ENCODE measurements around the gene APBB2.

The APBB2 gene

DNA sequence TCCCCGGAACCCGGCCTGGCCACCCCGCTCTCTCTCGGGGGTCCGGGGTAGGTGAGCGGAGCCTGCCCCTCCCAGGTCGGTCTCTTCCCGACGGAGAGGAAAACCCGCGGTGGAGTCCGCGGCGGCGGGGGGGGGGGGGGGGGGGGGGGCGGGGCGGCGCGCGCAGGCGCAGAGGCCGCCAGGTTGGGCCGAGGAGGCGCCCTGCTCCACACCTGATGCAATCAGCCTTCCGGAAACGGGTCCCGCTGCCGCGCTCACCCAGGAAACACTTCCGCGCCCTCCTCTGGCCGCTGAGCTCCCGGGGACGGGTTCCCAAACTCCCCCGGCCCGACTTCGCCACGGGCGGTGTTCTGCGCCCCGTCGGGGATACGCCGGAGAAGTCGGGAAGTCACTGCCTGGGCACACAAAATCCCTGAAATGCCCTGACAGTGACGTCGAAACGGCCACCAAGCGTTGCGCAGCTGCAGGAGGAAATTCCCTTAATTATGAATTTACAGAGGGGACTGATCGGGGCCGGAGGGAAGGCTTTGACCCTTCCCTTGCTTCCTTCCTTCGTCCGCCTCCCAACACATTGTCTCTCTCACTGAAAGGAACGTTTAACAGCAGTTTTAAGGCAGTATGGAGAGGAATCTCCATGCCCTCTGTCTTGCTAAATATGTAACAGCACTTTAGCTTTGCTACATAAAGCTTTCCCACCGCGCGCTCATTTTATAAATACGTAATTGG, 2.1 kb upstream of the APBB2 start:
- peak in 1 of 2 donors; percentile 48 for DNase-seq (ENCODE audit: low read depth in 1 of 2, low spot score in 1 of 2)

DNA sequence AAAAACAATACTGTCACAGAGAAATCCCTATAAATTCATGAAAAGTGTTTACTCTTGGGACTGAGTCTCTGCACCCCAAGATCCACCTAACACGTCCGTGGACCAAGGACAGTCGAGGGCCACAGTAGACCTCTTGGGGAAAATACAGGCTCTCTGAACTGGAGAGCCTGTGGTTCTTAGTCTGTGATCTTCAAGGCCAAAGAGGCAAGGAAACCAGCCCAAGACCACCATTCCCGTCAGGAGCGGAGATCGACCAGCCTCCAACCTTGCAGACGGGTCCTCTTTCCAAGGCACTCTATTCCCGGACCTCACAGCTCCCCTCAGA, 1.6 kb upstream of the APBB2 start:
- DNase-seq (ENCODE audit: low read depth in 1 of 2, low spot score in 1 of 2) = no peak

DNA sequence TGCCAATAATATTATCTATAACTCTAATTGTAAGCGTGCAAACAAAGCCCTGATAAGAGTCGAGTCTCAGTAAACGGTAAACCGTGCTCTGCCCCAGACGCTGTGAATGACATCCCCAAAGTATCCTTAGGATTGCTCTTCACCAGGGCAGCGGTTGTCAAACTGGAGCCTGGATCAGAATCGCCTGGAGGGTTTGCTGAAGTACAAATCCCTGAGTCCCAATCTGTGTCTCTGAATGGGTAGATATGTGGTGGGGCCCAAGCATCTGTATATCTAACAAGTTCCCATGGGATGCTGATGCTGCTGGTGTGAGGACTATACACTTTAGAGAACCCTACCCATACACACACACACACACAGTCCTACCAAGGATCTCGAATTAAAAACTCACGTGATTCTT, 813 bp upstream of the APBB2 start:
- no peak for DNase-seq (ENCODE audit: low read depth in 1 of 2, low spot score in 1 of 2)

DNA sequence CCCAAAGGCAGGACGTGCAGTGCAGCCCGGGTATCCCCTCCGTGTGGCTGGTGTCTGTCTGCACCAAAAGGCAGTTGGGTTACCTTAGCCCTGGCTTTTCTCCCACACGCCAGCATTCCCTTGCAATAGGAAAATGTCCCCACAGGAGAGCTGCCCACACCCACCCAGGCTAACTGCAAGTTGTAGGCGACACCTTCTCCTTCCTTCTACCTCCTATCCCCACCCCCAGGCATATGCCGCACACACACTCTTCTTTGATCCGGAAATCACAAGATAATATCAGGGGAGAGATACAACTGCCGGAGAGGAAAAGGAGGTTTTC, 444 bp upstream of the APBB2 start:
- no peak for DNase-seq (ENCODE audit: low read depth in 1 of 2, low spot score in 1 of 2)

DNA sequence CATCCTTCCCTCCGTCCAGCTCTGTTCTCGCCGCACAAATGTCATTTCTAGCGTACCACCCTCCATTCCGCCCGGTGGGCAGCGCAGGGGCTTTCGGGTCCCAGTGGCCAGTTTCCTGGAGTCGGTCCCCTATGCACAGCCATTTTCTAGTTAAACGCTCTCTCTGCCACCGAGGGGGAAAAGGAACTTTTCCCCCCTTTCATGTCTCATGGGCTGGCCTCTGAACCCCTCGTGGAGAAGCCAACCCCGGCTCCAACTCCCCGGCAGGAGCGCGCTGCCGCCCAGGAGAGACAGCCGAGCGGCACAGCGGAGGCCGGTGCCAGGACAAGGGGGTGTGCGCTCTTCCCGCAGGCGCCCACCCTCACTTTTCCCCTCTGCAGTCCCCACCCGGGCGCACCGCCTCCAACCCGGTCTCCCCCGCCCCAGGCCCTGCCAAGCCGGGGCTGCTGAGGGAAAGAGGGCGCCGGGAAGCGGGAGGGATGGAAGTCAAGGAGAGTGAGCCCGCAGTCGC, 662 bp downstream of the APBB2 start:
- no peak for DNase-seq (ENCODE audit: low read depth in 1 of 2, low spot score in 1 of 2)

DNA sequence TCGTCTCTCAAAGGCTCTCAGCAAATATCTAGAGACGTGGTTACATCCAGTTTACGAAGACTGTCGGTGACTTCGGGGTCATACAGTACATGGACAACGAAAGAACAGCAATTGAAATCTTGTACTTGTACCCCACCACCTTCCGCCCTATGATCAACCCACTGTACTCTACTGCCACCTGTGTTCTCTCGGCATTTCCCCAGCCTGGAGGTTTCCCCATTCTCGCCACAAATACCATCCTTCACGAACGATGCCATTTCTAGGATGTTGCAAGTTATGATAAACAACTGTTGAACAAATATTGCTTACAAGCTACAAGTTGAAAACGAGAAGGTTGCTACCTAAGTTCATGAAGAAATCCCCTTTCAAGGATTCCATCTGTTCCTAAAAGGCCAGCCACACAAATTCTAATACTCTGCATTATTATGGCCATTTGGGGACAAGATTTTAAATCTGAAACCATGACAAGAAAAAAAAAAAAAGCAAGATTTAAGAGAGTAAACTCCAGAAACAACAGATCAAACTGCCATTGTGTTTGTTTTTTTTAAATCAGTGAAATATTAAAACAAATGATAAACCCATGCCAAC, 1.6 kb downstream of the APBB2 start:
- DNase-seq (ENCODE audit: low read depth in 1 of 2, low spot score in 1 of 2) = no peak

DNA sequence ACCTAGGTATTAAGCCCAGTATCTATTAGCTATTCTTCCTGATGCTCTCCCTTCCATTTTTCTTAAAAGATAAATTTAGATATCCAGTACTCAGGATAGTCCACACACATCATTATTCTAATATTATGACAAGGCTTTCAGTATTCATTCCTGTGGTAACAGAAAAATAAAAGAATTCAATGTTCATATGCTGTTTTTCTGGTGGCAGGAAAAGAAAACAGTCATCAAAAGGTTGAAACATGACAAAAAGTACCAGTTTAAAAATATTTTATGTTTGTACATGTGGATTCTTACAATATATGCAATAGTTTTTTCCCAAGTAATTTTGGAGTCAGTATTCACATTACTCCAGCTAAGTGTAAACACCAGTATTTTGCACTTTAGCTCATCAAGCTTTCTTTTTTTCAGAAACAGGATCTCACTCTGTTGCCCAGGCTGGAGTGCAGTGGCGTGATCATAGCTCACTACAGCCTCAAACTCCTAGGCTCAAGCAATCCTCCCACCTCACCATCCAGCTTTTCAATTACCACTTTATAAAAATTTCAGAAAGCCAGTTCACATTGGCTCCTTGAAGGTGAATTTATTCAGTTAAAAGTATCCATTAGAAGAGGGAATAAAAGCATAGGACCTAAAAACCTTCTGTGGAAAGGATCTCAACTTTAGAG, 2.3 kb downstream of the APBB2 start:
- DNase-seq (ENCODE audit: low read depth in 1 of 2, low spot score in 1 of 2) = no peak

DNA sequence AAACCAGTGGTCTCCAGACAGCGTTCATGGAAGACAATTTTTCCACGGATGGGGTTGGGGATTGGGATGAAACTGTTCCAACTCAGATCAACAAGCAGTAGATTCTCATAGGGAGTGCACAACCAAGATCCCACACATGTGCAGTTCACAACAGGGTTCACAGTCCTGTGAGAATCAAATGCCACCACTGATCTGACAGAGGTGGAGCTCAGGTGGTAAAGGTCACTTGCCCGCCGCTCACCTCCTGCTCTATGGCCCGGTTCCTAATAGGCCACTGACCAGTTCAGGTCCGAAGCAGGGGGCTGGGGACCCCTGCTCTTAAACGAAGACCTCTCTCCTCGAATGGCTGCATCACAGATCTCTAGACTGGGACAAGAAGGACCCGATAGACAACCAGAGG, 4.4 kb downstream of the APBB2 start:
- no peak for DNase-seq (ENCODE audit: low read depth in 1 of 2, low spot score in 1 of 2)

DNA sequence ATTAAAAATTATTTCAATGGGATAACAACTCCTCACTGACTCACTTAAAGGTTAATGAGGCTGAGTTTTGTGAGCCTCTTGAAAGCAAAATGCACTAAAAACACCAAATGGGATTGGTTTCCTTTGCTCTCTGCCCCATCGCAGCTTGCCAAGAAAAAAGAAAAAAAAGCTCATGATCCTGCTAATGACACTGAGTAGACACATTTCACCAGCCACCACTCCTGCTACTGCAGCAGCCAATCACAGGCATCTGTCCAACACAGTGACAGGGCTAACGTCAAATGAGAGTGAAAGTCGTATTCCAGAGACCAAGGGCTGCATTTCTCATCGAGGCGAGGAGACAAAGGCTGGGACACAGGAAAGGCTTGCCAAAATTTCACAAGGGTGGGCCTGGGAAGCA, 5.2 kb downstream of the APBB2 start:
- DNase-seq (ENCODE audit: low read depth in 1 of 2, low spot score in 1 of 2) = no peak

DNA sequence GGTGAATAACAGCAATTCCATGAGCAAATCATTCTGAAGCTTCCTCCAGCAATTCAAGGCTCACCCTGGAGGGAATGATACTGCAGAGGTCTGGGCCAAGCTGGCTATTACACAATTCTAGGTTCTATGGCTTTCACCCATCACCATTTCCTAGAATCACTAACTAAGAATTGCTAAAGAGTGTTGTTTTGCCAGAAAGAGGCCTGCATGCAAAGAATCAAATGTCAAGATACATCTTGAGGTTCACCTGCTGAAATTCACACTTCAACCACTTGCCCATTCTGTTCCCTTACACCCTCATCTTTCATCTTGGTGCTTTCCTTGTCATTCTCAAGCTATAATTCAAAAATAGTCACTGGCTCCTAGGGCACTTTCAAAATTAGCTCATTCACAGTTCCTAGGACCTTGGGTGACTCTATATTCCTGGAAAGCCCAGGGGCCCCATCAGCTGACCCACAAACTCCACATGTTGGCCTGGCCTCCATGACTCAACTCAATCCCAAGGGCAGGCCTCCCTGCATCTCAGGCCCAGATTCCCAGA, 7.0 kb downstream of the APBB2 start:
- no peak for DNase-seq (ENCODE audit: low read depth in 1 of 2, low spot score in 1 of 2)

DNA sequence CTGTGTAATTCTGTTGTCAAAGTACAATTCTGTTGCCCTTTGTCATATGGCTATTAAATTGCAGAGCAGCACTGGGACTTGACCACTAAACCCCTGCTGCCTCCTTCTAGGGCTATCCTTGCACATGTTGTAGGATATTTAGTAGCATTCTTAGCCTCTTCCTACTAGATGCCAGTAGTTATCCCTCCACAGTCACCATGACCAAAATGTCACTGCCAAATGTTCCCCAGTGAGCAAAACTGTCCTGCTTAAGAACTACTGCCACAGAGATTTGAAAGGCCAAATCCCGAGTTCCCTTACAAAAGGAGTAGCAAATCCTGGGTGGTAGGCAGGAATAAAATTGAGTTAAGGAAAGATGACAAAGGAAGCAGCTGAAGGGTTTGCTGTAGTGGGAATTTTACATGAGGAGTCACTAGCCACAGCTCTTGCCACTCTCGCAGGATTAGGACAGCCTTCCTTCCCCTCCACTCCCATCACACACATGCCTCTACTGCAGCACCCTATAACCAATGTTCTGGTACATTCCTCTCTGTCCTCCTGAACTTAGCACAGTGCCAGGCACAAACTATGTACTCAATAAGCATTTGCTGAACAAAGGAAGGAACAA, 8.4 kb downstream of the APBB2 start:
- DNase-seq (ENCODE audit: low read depth in 1 of 2, low spot score in 1 of 2) = no peak

DNA sequence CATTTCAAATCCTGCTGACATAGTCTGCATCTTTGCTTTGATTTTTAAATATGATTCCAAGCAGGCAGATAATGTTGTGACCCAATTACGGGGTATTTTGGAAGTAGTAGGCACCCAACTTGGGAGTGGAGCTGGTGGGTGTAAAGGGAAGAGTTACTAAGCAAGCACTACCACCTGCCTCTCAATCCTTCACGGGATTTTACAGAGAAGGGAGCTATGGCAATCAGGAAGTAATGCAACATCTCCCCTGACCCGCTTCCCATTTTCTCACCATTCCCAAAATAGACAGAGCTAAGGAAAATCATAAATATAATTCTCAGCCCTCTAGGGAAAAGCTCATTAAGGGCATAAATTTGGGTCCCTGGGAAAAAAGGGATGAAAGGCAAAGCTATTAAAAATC, 9.2 kb downstream of the APBB2 start:
- DNase-seq (ENCODE audit: low read depth in 1 of 2, low spot score in 1 of 2) = no peak

DNA sequence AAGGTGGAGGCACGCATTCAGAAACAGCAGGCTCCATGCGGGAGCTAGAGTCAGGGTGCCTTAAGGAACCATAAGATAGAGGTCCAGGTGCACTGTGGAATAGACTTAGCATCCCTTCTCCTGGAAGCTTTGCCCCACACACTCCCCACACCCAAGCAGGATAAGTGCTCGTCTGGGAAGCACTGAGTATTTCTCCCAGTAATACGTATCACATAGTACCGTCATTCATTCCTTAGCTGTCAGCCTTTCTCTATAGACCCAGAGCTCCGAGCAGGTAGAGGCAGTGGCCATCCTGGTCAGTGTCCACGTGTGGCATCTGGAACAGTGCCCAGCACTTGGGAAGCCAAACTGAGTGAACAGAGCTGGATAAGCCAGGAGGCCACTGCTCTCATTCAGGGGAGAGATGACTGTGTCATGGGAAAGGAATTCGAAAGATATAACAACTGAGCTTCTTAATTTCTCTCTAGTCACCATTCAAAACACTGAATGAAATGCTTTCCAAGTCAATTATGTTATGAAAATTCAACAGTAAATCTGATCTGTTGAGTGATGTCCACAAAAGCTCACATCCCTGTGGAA, 9.9 kb downstream of the APBB2 start:
- DNase-seq (ENCODE audit: low read depth in 1 of 2, low spot score in 1 of 2) = no peak

DNA sequence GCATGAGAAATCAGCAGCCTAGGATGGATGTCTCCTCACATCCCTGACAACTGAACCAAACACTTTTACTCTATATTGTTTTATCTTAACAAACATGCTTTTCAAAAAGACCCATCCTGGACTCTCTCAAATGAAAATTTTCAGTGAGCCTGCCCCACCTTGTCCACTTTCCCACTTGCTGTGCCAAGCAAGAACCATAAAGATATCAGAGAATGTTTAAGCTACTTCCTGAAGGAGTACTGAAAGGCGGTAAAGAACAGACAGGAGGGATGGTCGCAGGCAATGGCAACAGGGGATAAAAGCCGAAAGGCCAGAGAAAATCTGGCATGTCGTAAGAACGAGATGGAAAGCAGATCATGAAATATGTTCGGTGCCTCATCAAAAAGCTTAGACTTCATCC, 10.5 kb downstream of the APBB2 start:
- no peak for DNase-seq (ENCODE audit: low read depth in 1 of 2, low spot score in 1 of 2)

DNA sequence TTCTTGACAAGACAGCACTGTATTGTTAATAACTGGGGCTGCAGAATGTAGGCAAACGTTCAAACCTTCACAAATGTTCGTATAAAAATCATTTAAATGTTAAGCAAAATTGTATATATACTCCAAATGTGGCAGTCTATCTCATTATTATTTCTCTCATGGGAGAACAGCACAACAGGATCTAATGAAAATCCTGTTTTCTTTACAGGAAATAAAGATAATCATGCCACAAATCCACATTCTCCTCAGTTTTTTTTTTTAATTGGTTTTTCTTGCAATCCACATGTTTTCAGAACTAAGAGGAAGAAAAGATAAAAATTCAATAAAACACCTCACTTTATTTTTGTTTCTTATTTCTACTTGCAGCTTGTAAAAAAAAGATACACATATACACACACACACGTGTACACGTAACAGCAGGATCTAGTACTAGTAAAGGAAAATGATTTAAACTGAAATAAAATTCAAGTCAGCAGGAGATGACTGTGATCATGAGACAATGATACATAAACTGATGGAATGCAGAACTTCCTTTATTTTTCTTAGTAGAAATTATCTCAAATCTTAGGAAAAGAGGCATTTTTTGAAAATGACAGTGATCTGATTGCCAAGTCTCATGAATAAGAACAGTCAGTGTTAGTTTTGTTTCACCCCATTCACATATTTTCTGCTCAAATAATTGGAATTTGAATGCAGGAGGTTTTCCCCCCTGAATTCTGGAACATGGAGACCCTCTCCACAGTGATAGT, 11.3 kb downstream of the APBB2 start:
- DNase-seq (ENCODE audit: low read depth in 1 of 2, low spot score in 1 of 2) = no peak

DNA sequence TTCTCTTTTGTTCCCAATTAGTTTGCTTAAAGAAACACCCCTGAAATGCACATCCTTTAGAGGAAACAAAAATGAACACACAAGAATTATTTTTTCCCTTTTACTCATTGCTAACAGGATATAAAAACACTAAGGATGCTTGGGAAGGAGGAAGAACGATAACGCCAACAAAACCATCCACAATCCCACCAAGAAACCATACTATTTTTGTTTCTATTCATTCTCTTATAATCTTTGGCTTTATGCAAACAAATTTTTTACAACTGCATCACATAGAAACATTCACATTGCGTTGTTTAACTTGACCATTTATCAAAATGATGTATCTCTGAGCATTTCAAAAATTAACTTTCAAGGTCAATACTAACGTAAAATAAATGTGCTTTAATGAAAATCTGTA, 12.0 kb downstream of the APBB2 start:
- DNase-seq (ENCODE audit: low read depth in 1 of 2, low spot score in 1 of 2) = no peak

DNA sequence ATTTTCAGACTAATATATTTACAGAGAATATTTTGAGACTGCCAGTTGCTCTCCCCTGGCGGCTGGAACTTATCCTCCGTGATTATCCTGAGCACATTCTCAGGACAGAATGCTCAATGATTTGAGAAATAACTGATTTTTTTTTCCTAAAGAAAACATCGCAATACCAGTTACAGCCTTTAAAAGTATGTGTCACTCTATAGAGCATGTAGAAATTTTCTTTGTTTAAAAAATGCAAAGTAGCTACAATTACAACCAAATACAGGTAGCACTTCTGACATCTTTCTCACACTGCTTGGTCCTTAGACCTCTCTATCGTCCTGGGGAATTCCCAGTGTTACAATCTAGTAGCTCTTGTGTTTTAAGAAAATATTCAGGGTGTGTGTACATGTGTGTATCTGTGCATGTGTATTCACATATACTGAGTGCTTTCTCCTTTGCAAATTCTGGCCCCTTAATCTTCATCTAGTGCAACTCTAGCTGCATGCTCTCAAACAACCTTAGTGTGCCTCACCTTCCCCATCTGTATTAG, 13.8 kb downstream of the APBB2 start:
- no peak for DNase-seq (ENCODE audit: low read depth in 1 of 2, low spot score in 1 of 2)

DNA sequence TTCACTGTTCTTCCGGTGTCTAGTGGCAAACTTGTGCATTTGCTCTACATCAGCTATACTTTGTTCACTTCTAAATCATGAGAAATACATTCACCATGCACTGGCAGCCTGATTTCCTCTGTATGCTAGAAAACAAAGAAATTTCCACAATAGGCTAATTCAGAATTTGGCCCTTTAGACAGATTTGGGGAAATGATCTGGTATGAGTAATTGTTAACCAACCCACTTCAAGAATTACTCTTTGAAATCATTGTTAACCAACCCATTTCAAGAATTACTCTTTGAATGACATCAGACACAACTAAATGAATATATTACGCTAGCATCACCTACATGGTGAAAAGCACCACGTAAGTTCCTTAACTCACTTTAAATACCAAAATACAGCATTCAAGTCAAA, 14.6 kb downstream of the APBB2 start:
- DNase-seq (ENCODE audit: low read depth in 1 of 2, low spot score in 1 of 2) = no peak

DNA sequence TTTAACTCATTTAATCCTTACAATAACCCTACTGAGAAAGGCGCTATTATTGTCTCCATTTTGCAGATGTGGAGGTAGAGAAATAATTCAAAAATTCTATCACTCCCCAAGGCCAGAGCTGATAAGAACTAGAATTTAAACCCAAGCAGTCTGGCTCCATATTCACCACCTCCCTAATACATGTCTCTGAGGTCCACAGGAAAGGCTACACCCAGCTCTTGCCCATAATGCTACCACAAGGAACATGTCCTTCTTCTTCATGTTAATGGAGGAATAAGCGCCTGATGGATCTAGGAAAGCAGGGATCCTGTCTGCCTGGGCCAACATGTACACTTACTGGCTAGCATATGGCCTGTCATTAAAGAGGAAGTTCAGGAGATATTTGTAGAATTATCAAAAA, 16.3 kb downstream of the APBB2 start:
- DNase-seq (ENCODE audit: low read depth in 1 of 2, low spot score in 1 of 2) = no peak

DNA sequence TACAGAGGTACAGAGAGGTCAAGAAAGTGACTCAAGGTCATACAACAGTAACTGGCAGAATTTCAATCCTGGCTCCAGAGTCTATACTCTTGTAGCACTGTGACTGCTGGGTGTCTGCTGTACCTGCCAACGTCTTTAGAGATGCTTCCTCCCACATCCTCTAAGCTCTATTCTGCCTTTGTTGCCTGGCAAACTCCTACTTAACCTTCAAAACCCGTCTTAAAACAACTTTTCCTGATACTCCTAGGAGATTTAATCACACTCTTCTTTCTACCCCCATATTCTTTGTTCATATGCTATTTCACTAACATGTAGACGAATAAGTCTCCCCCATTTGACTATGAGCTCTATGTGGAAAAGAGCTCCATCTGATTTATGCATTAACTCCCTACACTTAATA, 16.8 kb downstream of the APBB2 start:
- no peak for DNase-seq (ENCODE audit: low read depth in 1 of 2, low spot score in 1 of 2)
